Central memory CD8-positive, alpha-beta T cell (primary cell): ENCODE data around the gene NSF.

Experiments
- ATAC-seq: fragments of 150-1000 bp; cut with Tn5 transposase; replicated peaks from 2 replicates; pipeline ENCODE4 v1.10.0; 2022; ENCODE audit warnings: mild to moderate bottlenecking, moderate FRiP score, moderate number of reproducible peaks; ENCODE audit not compliant: poor library complexity, severe bottlenecking; ENCODE audit errors: extremely low read depth
- DNase-seq, 2 donors: peaks; one replicate each; pipeline ENCODE4 v3.0.0; 2021; ENCODE audit warnings: low spot score in 2 of 2
- H3K27ac Mint-ChIP-seq: one replicate; pipeline ENCODE4 v1.8.0; 2022; ENCODE audit warnings: low read depth, mild to moderate bottlenecking, moderate library complexity, mixed read lengths
- H3K27me3 Mint-ChIP-seq: one replicate; pipeline ENCODE4 v1.8.0; 2022; ENCODE audit warnings: mixed read lengths
- H3K36me3 Mint-ChIP-seq: one replicate; pipeline ENCODE4 v1.8.0; 2022; ENCODE audit warnings: mild to moderate bottlenecking, moderate library complexity, mixed read lengths; ENCODE audit not compliant: insufficient read depth
- H3K4me1 Mint-ChIP-seq: one replicate; pipeline ENCODE4 v1.8.0; 2022; ENCODE audit warnings: mixed read lengths
- H3K4me3 Mint-ChIP-seq: one replicate; pipeline ENCODE4 v1.8.0; 2022; ENCODE audit warnings: mild to moderate bottlenecking, moderate library complexity, mixed read lengths
- H3K9me3 Mint-ChIP-seq: one replicate; pipeline ENCODE4 v1.8.0; 2022; ENCODE audit warnings: mixed read lengths

Gene NSF

GRCh38 chr17:46769531-46770438 lies 179.3 kb downstream of the NSF start:
- Mint-ChIP-seq H3K9me3 (no peaks in the 10 kb centered on the region), H3K36me3 (peaks cover 1% of the 10 kb centered on the region), H3K27me3 (peaks cover 26% of the 10 kb centered on the region), H3K27ac (no peak overlapping the region), H3K4me1 (no peaks in the 10 kb centered on the region), H3K4me3 (peak overlapping the region; percentile 63)
- ATAC-seq (no peak), DNase-seq (no peak)

GRCh38 chr17:46770439-46770817 lies 180.0 kb downstream of the NSF start:
- Mint-ChIP-seq H3K9me3 (no peaks in the 10 kb centered on the region), H3K27ac (no peak overlapping the region), H3K4me3 (peak overlapping the region; percentile 63), H3K27me3 (peaks cover 31% of the 10 kb centered on the region), H3K4me1 (no peaks in the 10 kb centered on the region), H3K36me3 (peaks cover 1% of the 10 kb centered on the region)
- DNase-seq (no peak), ATAC-seq (no peak)

- Mint-ChIP-seq H3K27ac (no peak overlapping the region), H3K9me3 (no peaks in the 10 kb centered on the region), H3K4me3 (peak overlapping the region; percentile 63), H3K36me3 (peaks cover 1% of the 10 kb centered on the region), H3K27me3 (peaks cover 32% of the 10 kb centered on the region), H3K4me1 (no peaks in the 10 kb centered on the region)
- no peak for DNase-seq
- no peak for ATAC-seq
Measured at GRCh38 chr17:46770818-46771560, 180.5 kb downstream of the NSF start.

GRCh38 chr17:46771561-46772474 lies 181.3 kb downstream of the NSF start:
- H3K36me3 Mint-ChIP-seq: peaks cover 1% of the 10 kb centered on the region
- DNase-seq (no peak), ATAC-seq (no peak)
- peaks cover 40% of the 10 kb centered on the region for H3K27me3 Mint-ChIP-seq
- no peaks in the 10 kb centered on the region for H3K9me3 Mint-ChIP-seq
- no peaks in the 10 kb centered on the region for H3K4me1 Mint-ChIP-seq
- H3K4me3 Mint-ChIP-seq: peak overlapping the region; percentile 72
- no peak overlapping the region for H3K27ac Mint-ChIP-seq

- ATAC-seq: no peak
- Mint-ChIP-seq H3K27me3 (peaks cover 48% of the 10 kb centered on the region), H3K4me1 (no peaks in the 10 kb centered on the region), H3K4me3 (peak overlapping the region; percentile 72), H3K36me3 (peaks cover 1% of the 10 kb centered on the region), H3K9me3 (no peaks in the 10 kb centered on the region), H3K27ac (no peak overlapping the region)
- no peak for DNase-seq
Measured at GRCh38 chr17:46772475-46773220, 182.2 kb downstream of the NSF start.

- Mint-ChIP-seq H3K9me3 (no peaks in the 10 kb centered on the region), H3K27ac (no peak overlapping the region), H3K27me3 (peaks cover 54% of the 10 kb centered on the region), H3K36me3 (peaks cover 1% of the 10 kb centered on the region), H3K4me1 (no peaks in the 10 kb centered on the region), H3K4me3 (peak overlapping the region; percentile 72)
- ATAC-seq (no peak), DNase-seq (no peak)
Measured at GRCh38 chr17:46773221-46773605, 182.7 kb downstream of the NSF start.

GRCh38 chr17:46773676-46774075 lies 183.2 kb downstream of the NSF start:
- Mint-ChIP-seq H3K36me3 (no peaks in the 10 kb centered on the region), H3K4me1 (no peaks in the 10 kb centered on the region), H3K4me3 (no peak overlapping the region), H3K9me3 (no peaks in the 10 kb centered on the region), H3K27me3 (peaks cover 59% of the 10 kb centered on the region), H3K27ac (no peak overlapping the region)
- ATAC-seq (no peak), DNase-seq (no peak)

- DNase-seq (no peak), ATAC-seq (no peak)
- Mint-ChIP-seq H3K9me3 (no peaks in the 10 kb centered on the region), H3K27me3 (peaks cover 61% of the 10 kb centered on the region), H3K36me3 (no peaks in the 10 kb centered on the region), H3K4me1 (no peaks in the 10 kb centered on the region), H3K27ac (no peak overlapping the region), H3K4me3 (no peak overlapping the region)
Measured at GRCh38 chr17:46774108-46774737, 183.8 kb downstream of the NSF start.

GRCh38 chr17:46776298-46777005 lies 186.0 kb downstream of the NSF start:
- ATAC-seq (no peak), DNase-seq (no peak)
- no peak overlapping the region for H3K27ac Mint-ChIP-seq
- H3K27me3 Mint-ChIP-seq: peaks cover 59% of the 10 kb centered on the region
- H3K4me1 Mint-ChIP-seq: no peaks in the 10 kb centered on the region
- no peaks in the 10 kb centered on the region for H3K9me3 Mint-ChIP-seq
- H3K36me3 Mint-ChIP-seq: no peaks in the 10 kb centered on the region
- H3K4me3 Mint-ChIP-seq: no peak overlapping the region

GRCh38 chr17:46777943-46778915 lies 187.8 kb downstream of the NSF start:
- Mint-ChIP-seq H3K27me3 (peaks cover 60% of the 10 kb centered on the region), H3K9me3 (no peaks in the 10 kb centered on the region)
- no peak for ATAC-seq

More at GRCh38 chr17:46777943-46778915, 187.8 kb downstream of the NSF start:
- no peak overlapping the region for H3K4me3 Mint-ChIP-seq
- no peak overlapping the region for H3K27ac Mint-ChIP-seq
- no peaks in the 10 kb centered on the region for H3K4me1 Mint-ChIP-seq
- DNase-seq: no peak
- H3K36me3 Mint-ChIP-seq: no peaks in the 10 kb centered on the region
